Ovary (tissue), 3 donors: Measurements from ENCODE around the gene BCL7A.

Source experiments
- POLR2A ChIP-seq: fragments of 450-650 bp; IDR thresholded peaks from one replicate; pipeline ENCODE4 v1.6.1; 2017; ENCODE audit warnings: antibody characterized with exemption, mild to moderate bottlenecking, moderate library complexity
- TF ChIP-seq, protein P1 (sequence below), 3 donors: fragments of 450-650 bp in 2 of 3; fragments of 200-600 bp in 1 of 3; IDR thresholded peaks; one replicate each; pipeline versions ENCODE4 v1.5.1 to v1.8.0; 2016 to 2022; ENCODE audit warnings: antibody characterized with exemption in 3 of 3, mild to moderate bottlenecking in 1 of 3
- donor health status: DM: no; HTN: no; CAD: no.

DNA sequence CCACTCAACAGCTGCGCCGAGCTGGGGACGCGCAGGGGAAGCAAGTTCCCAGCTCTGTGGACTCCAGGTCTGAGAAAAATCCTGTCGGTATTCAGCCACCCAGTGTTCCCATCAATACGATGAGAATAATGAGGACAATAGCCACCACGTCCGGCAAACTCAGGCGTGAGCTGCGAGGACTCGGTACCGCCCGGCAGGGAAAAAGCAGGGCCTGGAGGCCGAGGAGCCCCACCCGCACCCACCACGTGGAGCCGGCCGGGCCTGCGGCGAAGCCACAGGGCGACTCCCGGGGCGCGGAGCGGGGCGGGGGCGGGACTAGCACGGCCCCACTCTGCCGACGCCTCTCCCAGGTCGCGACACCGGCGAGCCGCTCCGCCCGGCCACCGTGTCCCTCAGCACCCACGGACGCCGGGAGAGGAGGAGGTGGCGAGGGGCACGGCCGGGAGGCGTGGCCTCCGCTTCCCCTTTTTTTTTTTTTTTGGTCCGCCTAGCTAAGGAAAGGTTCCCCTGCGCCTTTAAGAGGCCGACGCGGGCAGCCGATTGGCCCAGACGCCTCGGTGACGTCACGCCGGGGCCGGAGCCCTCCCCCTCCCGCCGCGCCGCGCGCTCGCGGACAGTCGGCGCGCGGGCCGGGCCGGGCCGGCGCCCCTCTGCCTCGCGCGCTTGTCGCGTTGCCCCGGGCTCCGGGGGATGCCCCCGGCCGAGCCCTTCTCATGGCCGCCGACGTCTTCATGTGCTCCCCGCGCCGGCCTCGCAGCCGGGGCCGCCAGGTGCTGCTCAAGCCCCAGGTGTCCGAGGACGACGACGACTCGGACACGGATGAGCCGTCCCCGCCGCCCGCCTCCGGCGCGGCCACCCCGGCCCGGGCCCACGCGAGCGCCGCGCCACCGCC, 56.7 kb downstream of the BCL7A start, which contains the start of gene MLXIP:
- TF ChIP-seq, protein P1, sequence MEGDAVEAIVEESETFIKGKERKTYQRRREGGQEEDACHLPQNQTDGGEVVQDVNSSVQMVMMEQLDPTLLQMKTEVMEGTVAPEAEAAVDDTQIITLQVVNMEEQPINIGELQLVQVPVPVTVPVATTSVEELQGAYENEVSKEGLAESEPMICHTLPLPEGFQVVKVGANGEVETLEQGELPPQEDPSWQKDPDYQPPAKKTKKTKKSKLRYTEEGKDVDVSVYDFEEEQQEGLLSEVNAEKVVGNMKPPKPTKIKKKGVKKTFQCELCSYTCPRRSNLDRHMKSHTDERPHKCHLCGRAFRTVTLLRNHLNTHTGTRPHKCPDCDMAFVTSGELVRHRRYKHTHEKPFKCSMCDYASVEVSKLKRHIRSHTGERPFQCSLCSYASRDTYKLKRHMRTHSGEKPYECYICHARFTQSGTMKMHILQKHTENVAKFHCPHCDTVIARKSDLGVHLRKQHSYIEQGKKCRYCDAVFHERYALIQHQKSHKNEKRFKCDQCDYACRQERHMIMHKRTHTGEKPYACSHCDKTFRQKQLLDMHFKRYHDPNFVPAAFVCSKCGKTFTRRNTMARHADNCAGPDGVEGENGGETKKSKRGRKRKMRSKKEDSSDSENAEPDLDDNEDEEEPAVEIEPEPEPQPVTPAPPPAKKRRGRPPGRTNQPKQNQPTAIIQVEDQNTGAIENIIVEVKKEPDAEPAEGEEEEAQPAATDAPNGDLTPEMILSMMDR (IDR thresholded peaks at IDR 0.05), result peak in 1 of 3 donors; percentile 14
- TF ChIP-seq POLR2A, result peak; percentile 97
